CD4-positive, alpha-beta T cell treated with Interleukin-2 at 100 ng/mL for 4 hours (primary cell): ENCODE data around the gene AKAP5.

Experiments
- DNase-seq: peaks from one replicate; pipeline ENCODE4 v3.0.0-alpha.2; 2020; ENCODE audit warnings: low spot score

AKAP5 gene

GRCh38 chr14:64465191-64465822 lies at the start of gene AKAP5:
AKAP5 (plus strand) TSS chr14:64465499; CDS start chr14:64468395, 2,896 bp downstream.
- peak; percentile 56 for DNase-seq

GRCh38 chr14:64416348-64416932 lies 48.9 kb upstream of the AKAP5 start:
- no peak for DNase-seq

GRCh38 chr14:64417055-64417770 lies 48.1 kb upstream of the AKAP5 start:
- no peak for DNase-seq

GRCh38 chr14:64417771-64418125 lies 47.6 kb upstream of the AKAP5 start:
- DNase-seq, result no peak

GRCh38 chr14:64419003-64419402 lies 46.3 kb upstream of the AKAP5 start:
- no peak for DNase-seq

- no peak for DNase-seq
These were observed 44.1 kb upstream of the AKAP5 start for GRCh38 chr14:64421166-64421565.

- DNase-seq, result no peak
These were observed 43.3 kb upstream of the AKAP5 start for GRCh38 chr14:64422005-64422404.

GRCh38 chr14:64422756-64423155 lies 42.5 kb upstream of the AKAP5 start:
- no peak for DNase-seq

GRCh38 chr14:64423987-64424386 lies 41.3 kb upstream of the AKAP5 start:
- DNase-seq, result no peak

- no peak for DNase-seq
These were observed 30.8 kb upstream of the AKAP5 start for GRCh38 chr14:64434528-64434927.

GRCh38 chr14:64438181-64438841 lies 27.0 kb upstream of the AKAP5 start:
- DNase-seq, result peak; percentile 32

- DNase-seq, result no peak
These were observed 26.2 kb upstream of the AKAP5 start for GRCh38 chr14:64439141-64439540.

- DNase-seq, result no peak
These were observed 24.8 kb upstream of the AKAP5 start for GRCh38 chr14:64440494-64440893.

- DNase-seq, result no peak
These were observed 22.9 kb upstream of the AKAP5 start for GRCh38 chr14:64442300-64442988.

- no peak for DNase-seq
These were observed 21.2 kb upstream of the AKAP5 start for GRCh38 chr14:64444140-64444539.

- peak; percentile 65 for DNase-seq
These were observed 20.1 kb upstream of the AKAP5 start for GRCh38 chr14:64444984-64445845.

GRCh38 chr14:64447876-64448670 lies 17.2 kb upstream of the AKAP5 start:
- DNase-seq, result no peak

- no peak for DNase-seq
These were observed 15.0 kb upstream of the AKAP5 start for GRCh38 chr14:64450255-64450654.

GRCh38 chr14:64454671-64455070 lies 10.6 kb upstream of the AKAP5 start:
- DNase-seq, result no peak

GRCh38 chr14:64459405-64460136 lies 5.7 kb upstream of the AKAP5 start:
- DNase-seq, result no peak
